HG03039 (cell line): ENCODE measurements around the gene SF1.
A peak's percentile ranks its signal among the peaks of the same experiment; 100 is the strongest.
"Not testable (repeated sequence)": the region's sequence is repeated elsewhere in the genome, so short reads cannot be mapped to it uniquely, and the experiment has no call there.

Experiments
- ATAC-seq: cut with Tn5 transposase; IDR thresholded peaks from one replicate; pipeline ENCODE4 v1.9.1; 2021; ENCODE audit warnings: mild to moderate bottlenecking, moderate library complexity; ENCODE audit not compliant: unreplicated experiment

Gene SF1

GRCh38 chr11:64778473-64779298 is at the start of gene SF1:
Gene SF1 (minus strand): TSS chr11:64778542. CDS start chr11:64778392, 150 bp downstream.
- ATAC-seq, result peak; percentile 77

GRCh38 chr11:64827451-64827839 is 49.1 kb upstream of the SF1 start:
- no peak for ATAC-seq

- ATAC-seq, result no peak
Observed at GRCh38 chr11:64826578-64827450, 48.5 kb upstream of the SF1 start.

GRCh38 chr11:64826062-64826461 is 47.7 kb upstream of the SF1 start:
- no peak for ATAC-seq

- no peak for ATAC-seq
Observed at GRCh38 chr11:64823568-64824119, 45.3 kb upstream of the SF1 start.

- no peak for ATAC-seq
Observed at GRCh38 chr11:64817476-64817875, 39.1 kb upstream of the SF1 start.

- ATAC-seq, result not testable (repeated sequence)
Observed at GRCh38 chr11:64815433-64815832, 37.1 kb upstream of the SF1 start.

GRCh38 chr11:64814712-64815187 is 36.4 kb upstream of the SF1 start:
- ATAC-seq, result no peak

- ATAC-seq, result no peak
Observed at GRCh38 chr11:64813826-64814225, 35.5 kb upstream of the SF1 start.

- no peak for ATAC-seq
Observed at GRCh38 chr11:64810891-64811272, 32.5 kb upstream of the SF1 start.

- peak; percentile 63 for ATAC-seq
Observed at GRCh38 chr11:64810271-64810890, 32.0 kb upstream of the SF1 start, which contains the start of gene MEN1. Gene MEN1 (minus strand): TSS chr11:64810551. CDS start chr11:64810109, 442 bp downstream.

- ATAC-seq, result no peak
Observed at GRCh38 chr11:64809781-64810241, 31.5 kb upstream of the SF1 start.

- no peak for ATAC-seq
Observed at GRCh38 chr11:64805481-64805880, 27.1 kb upstream of the SF1 start.

GRCh38 chr11:64804346-64805210 is 26.2 kb upstream of the SF1 start:
- no peak for ATAC-seq

GRCh38 chr11:64803846-64804345 is 25.6 kb upstream of the SF1 start:
- no peak for ATAC-seq

GRCh38 chr11:64803158-64803845 is 25.0 kb upstream of the SF1 start, which contains the start of gene MAP4K2:
Gene MAP4K2 (minus strand): TSS chr11:64803214. CDS start chr11:64803149, 65 bp downstream.
- peak; percentile 61 for ATAC-seq

- peak; percentile 11 for ATAC-seq
Observed at GRCh38 chr11:64802370-64803157, 24.2 kb upstream of the SF1 start.
